ENCODE measurements around the gene PRKCH. TPM values are rescaled to one million over a fixed set of nuclear protein-coding genes. Genes with fewer than 3 reads are reported as not detected.

PRKCH gene
- total and polyA plus RNA-seq, 9 of the 15 experiments (the other 6 are each of a cell fraction or from before 2014, with no cell fraction given) = 0.61 to 4.4 (median 4.0) TPM

DNA sequence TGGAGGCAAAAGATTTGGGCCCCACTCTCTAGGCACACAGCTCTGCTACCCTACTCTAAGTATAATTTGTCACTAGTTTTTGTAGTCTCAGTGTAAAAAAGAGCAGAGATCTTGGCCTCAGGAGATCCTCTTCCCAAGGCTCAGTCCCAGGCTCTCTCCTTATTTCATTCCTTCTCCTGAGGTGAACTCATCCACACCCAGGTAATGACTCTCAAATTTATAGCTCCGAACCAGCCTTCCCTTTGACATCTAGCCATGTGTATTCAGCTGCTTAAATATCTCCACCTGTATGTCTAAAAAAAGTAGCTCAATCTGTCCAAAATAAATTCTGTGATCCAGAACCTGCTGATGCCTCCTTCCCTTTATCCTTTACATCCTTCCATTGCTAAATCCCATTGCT is 200.4 kb downstream of the PRKCH start:
- Histone ChIP-seq H3K27ac (ENCODE audit: extremely low read depth, low read depth, low read length) (no peak overlapping the region), H3K27me3 (ENCODE audit: control insufficient read depth in 2 of 2, insufficient read depth in 2 of 2, low read length in 2 of 2) (peaks cover 0 to 4% of the 10 kb centered on the region in 2 experiments; a peak in 2 of 5 replicates), H3K9me1 (ENCODE audit: control insufficient read depth, insufficient read depth, low read length) (no peaks in the 10 kb centered on the region), H3K4me1 (replicated peaks in 1 of 2; ENCODE audit: control insufficient read depth in 2 of 2, insufficient read depth in 2 of 2, low read length in 2 of 2) (peaks cover 3 to 13% of the 10 kb centered on the region in 2 experiments; a peak in 3 of 5 replicates), H3K36me3 (ENCODE audit: control insufficient read depth, insufficient read depth, low read length) (no peaks in the 10 kb centered on the region), H2AFZ (ENCODE audit: low read depth, low read length) (no peak overlapping the region), H3K4me3 (no peak overlapping the region), H3K9ac (ENCODE audit: insufficient read depth in 1 of 2, low read depth in 2 of 2, low read length in 2 of 2) (no peak overlapping the region), H3K79me2 (ENCODE audit: control insufficient read depth, insufficient read depth, low read length) (no peaks in the 10 kb centered on the region), H3K4me2 (ENCODE audit: insufficient read depth, low read length) (no peak overlapping the region), H4K20me1 (replicated peaks; ENCODE audit: control insufficient read depth, insufficient read depth, low read length) (no peaks in the 10 kb centered on the region), H3K9me3 (replicated peaks; ENCODE audit: control insufficient read depth, insufficient read depth, low read depth, low read length) (no peaks in the 10 kb centered on the region)
- no TSS peak for BruUV-seq (replicated peaks)
- ChIA-PET POLR2A (interaction anchor here (0.6 to 0.9 kb wide), 2 partner anchors 10 to 292 kb away, joined by 3 read pairs; no protein-coding TSS in a partner anchor), CTCF (ENCODE audit: low intra/inter-chr PET ratio) (no interaction called here)
- 43% methylated on average over 1 of the region's 1 CpG for WGBS (ENCODE audit: insufficient coverage, low coverage, missing lambda C conversion rate)
- intact Hi-C loops (cut with micrococcal nuclease) = no loop called here
- ATAC-seq (no peak), DNase-seq (ENCODE audit: extremely low read depth in 1 of 4, low spot score in 3 of 4) (no peak), FAIRE-seq (no peak)
- in situ Hi-C loops (cut with MboI) = no loop called here
- TF ChIP-seq, protein P1, sequence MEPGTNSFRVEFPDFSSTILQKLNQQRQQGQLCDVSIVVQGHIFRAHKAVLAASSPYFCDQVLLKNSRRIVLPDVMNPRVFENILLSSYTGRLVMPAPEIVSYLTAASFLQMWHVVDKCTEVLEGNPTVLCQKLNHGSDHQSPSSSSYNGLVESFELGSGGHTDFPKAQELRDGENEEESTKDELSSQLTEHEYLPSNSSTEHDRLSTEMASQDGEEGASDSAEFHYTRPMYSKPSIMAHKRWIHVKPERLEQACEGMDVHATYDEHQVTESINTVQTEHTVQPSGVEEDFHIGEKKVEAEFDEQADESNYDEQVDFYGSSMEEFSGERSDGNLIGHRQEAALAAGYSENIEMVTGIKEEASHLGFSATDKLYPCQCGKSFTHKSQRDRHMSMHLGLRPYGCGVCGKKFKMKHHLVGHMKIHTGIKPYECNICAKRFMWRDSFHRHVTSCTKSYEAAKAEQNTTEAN (CRISPR knock-in tag; IDR thresholded peaks at IDR 0.05) = no peak
- TF ChIP-seq, protein P2, sequence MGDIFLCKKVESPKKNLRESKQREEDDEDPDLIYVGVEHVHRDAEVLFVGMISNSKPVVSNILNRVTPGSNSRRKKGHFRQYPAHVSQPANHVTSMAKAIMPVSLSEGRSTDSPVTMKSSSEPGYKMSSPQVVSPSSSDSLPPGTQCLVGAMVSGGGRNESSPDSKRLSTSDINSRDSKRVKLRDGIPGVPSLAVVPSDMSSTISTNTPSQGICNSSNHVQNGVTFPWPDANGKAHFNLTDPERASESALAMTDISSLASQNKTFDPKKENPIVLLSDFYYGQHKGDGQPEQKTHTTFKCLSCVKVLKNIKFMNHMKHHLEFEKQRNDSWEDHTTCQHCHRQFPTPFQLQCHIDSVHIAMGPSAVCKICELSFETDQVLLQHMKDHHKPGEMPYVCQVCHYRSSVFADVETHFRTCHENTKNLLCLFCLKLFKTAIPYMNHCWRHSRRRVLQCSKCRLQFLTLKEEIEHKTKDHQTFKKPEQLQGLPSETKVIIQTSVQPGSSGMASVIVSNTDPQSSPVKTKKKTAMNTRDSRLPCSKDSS (IDR thresholded peaks at IDR 0.05; ENCODE audit: low read depth, partially characterized antibody) = no peak
- TF ChIP-seq POLR2AphosphoS5 (IDR thresholded peaks at IDR 0.05; ENCODE audit: control insufficient read depth, insufficient read depth, low read depth, low read length) (no peak), GTF2F1 (IDR thresholded peaks at IDR 0.05; ENCODE audit: low read depth, low read length) (no peak)
